H1 (cell line): ENCODE data around the gene SYNGR3. TPM values are rescaled to one million over a fixed set of nuclear protein-coding genes. Genes with fewer than 3 reads are reported as not detected.

Experiments used
- CTCF ChIA-PET: fragments of 300-600 bp; sonication (Branson Sonifier 250); formaldehyde crosslinking; loops from one replicate; lab custom pipeline; 2021; ENCODE audit not compliant: partially characterized antibody; lab: Charles Lee
- POLR2A ChIA-PET: fragments of 300-600 bp; sonication (Branson Sonifier 250); formaldehyde crosslinking; loops from one replicate; lab custom pipeline; 2021; ENCODE audit warnings: inconsistent platforms; ENCODE audit not compliant: partially characterized antibody; lab: Charles Lee
- DNase-seq, 2 experiments: peaks; one replicate each; pipeline versions ENCODE4 v3.0.0 to v3.0.0-alpha.2; 2010 to 2022; ENCODE audit warnings: low spot score in 2 of 2, low read depth in 1 of 2, mixed read lengths in 1 of 2
- FAIRE-seq: peaks from 2 replicates; lab custom pipeline; 2011; peaks lifted over from hg19 to GRCh38; lab: Jason Lieb, UNC
- H2AFZ ChIP-seq: 2 replicates; pipeline ENCODE4 v1.8.1; 2012; ENCODE audit warnings: low read length, inconsistent platforms
- H2AK5ac ChIP-seq: 2 replicates; pipeline ENCODE4 v1.6.1; 2013; ENCODE audit warnings: low read depth, low read length
- H2BK120ac ChIP-seq: replicated peaks from 2 replicates; pipeline ENCODE3; 2013; ENCODE audit warnings: low read depth, low read length, inconsistent platforms
- H2BK12ac ChIP-seq: 2 replicates; pipeline ENCODE4 v1.6.1; 2013; ENCODE audit warnings: low read depth, low read length
- H2BK15ac ChIP-seq: 2 replicates; pipeline ENCODE4 v1.6.1; 2013; ENCODE audit warnings: low read length
- H2BK20ac ChIP-seq: 2 replicates; pipeline ENCODE4 v1.6.1; 2013; ENCODE audit warnings: low read length
- H2BK5ac ChIP-seq: 2 replicates; pipeline ENCODE4 v1.6.1; 2013; ENCODE audit warnings: low read depth, low read length
- H3K14ac ChIP-seq: 2 replicates; pipeline ENCODE4 v1.6.1; 2013; ENCODE audit warnings: inconsistent platforms; ENCODE audit not compliant: insufficient read length
- H3K18ac ChIP-seq: 2 replicates; pipeline ENCODE4 v1.6.1; 2013; ENCODE audit warnings: low read length; ENCODE audit errors: extremely low read depth
- H3K23ac ChIP-seq: 2 replicates; pipeline ENCODE4 v1.6.1; 2013; ENCODE audit warnings: inconsistent platforms; ENCODE audit not compliant: insufficient read length
- H3K23me2 ChIP-seq: 2 replicates; pipeline ENCODE4 v1.6.1; 2013; ENCODE audit warnings: low read depth, low read length
- H3K27ac ChIP-seq: 2 replicates; pipeline ENCODE4 v1.6.1; 2011; ENCODE audit warnings: low read depth, low read length, inconsistent platforms
- H3K27me3 ChIP-seq, 4 experiments: replicated peaks in 1 of 4; 1 replicate in 1 of 4; 2 replicates in 3 of 4; pipeline versions ENCODE4 v1.6.1 to v1.8.1; 2011 to 2013; ENCODE audit warnings: low read length in 3 of 4, mild to moderate bottlenecking in 3 of 4, inconsistent platforms in 2 of 4, mixed read lengths in 2 of 4, moderate library complexity in 1 of 4; ENCODE audit not compliant: control insufficient read depth in 3 of 4, insufficient read depth in 3 of 4; ENCODE audit errors: extremely low read depth in 1 of 4
- H3K36me3 ChIP-seq, 4 experiments: 2 replicates each; pipeline versions ENCODE4 v1.6.1 to v1.8.1; 2011 to 2013; ENCODE audit warnings: mild to moderate bottlenecking in 4 of 4, low read length in 3 of 4, moderate library complexity in 2 of 4, control low read depth in 1 of 4, inconsistent platforms in 1 of 4; ENCODE audit not compliant: insufficient read depth in 4 of 4, control insufficient read depth in 2 of 4
- H3K4ac ChIP-seq: replicated peaks from 2 replicates; pipeline ENCODE3; 2013; ENCODE audit warnings: low read length, low read depth, mixed read lengths, inconsistent platforms; ENCODE audit not compliant: insufficient read length
- H3K4me1 ChIP-seq, 4 experiments: replicated peaks in 1 of 4; 1 replicate in 1 of 4; 2 replicates in 3 of 4; pipeline versions ENCODE4 v1.6.1 to v1.8.1; 2011 to 2013; ENCODE audit warnings: low read length in 3 of 4, inconsistent platforms in 2 of 4, mixed read lengths in 1 of 4; ENCODE audit not compliant: insufficient read depth in 4 of 4, control insufficient read depth in 3 of 4
- H3K4me2 ChIP-seq, 2 experiments: 2 replicates each; pipeline versions ENCODE4 v1.6.1 to v1.8.1; 2011 to 2013; ENCODE audit warnings: low read depth in 2 of 2, low read length in 2 of 2, control low read depth in 1 of 2, inconsistent platforms in 1 of 2, mild to moderate bottlenecking in 1 of 2; ENCODE audit not compliant: insufficient read depth in 1 of 2
- H3K4me3 ChIP-seq, 4 experiments: fragments of 200-600, 300-600 bp in 1 of 4; sonication (generic), shearing (Covaris generic), sonication (Bioruptor Twin) in 1 of 4; 2 replicates each; pipeline versions ENCODE4 v1.5.1 to v1.8.1; 2011 to 2016; ENCODE audit warnings: low read length in 4 of 4, low read depth in 3 of 4, control low read depth in 2 of 4, inconsistent platforms in 2 of 4, mild to moderate bottlenecking in 2 of 4, mixed read lengths in 1 of 4, moderate library complexity in 1 of 4; ENCODE audit not compliant: insufficient read depth in 2 of 4; ENCODE audit errors: extremely low read depth in 1 of 4
- H3K56ac ChIP-seq: replicated peaks from 2 replicates; pipeline ENCODE3; 2013; ENCODE audit warnings: low read depth, mild to moderate bottlenecking, mixed read lengths, low read length, inconsistent platforms; ENCODE audit not compliant: insufficient read length
- H3K79me1 ChIP-seq: 2 replicates; pipeline ENCODE4 v1.6.1; 2013; ENCODE audit warnings: low read depth, low read length, control low read depth
- H3K79me2 ChIP-seq, 2 experiments: 2 replicates each; pipeline versions ENCODE4 v1.6.1 to v1.8.1; 2012 to 2013; ENCODE audit warnings: low read length in 2 of 2, mild to moderate bottlenecking in 2 of 2, inconsistent platforms in 1 of 2; ENCODE audit not compliant: insufficient read depth in 2 of 2, control insufficient read depth in 1 of 2
- H3K9ac ChIP-seq, 4 experiments: replicated peaks in 1 of 4; 1 replicate in 1 of 4; 2 replicates in 3 of 4; pipeline versions ENCODE4 v1.6.1 to v1.8.1; 2011 to 2013; ENCODE audit warnings: low read depth in 3 of 4, low read length in 3 of 4, control low read depth in 2 of 4, mild to moderate bottlenecking in 2 of 4, moderate library complexity in 2 of 4, inconsistent platforms in 1 of 4; ENCODE audit errors: extremely low read depth in 1 of 4
- H3K9me3 ChIP-seq, 2 experiments: 2 replicates each; pipeline versions ENCODE4 v1.6.1 to v1.8.1; 2012 to 2013; ENCODE audit warnings: mild to moderate bottlenecking in 2 of 2, moderate library complexity in 2 of 2, control low read depth in 1 of 2, inconsistent platforms in 1 of 2, low read depth in 1 of 2, low read length in 1 of 2, mixed read lengths in 1 of 2; ENCODE audit not compliant: insufficient read depth in 2 of 2
- H4K20me1 ChIP-seq, 2 experiments: replicated peaks in 1 of 2; 2 replicates each; pipeline versions ENCODE3 to v1.8.1; 2011 to 2013; ENCODE audit warnings: inconsistent platforms in 2 of 2, low read length in 2 of 2, mild to moderate bottlenecking in 1 of 2; ENCODE audit not compliant: insufficient read depth in 2 of 2, control insufficient read depth in 1 of 2
- H4K5ac ChIP-seq: 2 replicates; pipeline ENCODE4 v1.6.1; 2013; ENCODE audit warnings: low read length, low read depth, mixed read lengths, inconsistent platforms; ENCODE audit not compliant: insufficient read length
- H4K8ac ChIP-seq: 2 replicates; pipeline ENCODE4 v1.8.0; 2013; ENCODE audit warnings: mild to moderate bottlenecking, moderate library complexity, low read length, inconsistent platforms; ENCODE audit not compliant: insufficient read depth; ENCODE audit errors: extremely low read depth
- H4K91ac ChIP-seq: replicated peaks from 2 replicates; pipeline ENCODE3; 2013; ENCODE audit warnings: low read length, mixed read lengths, inconsistent platforms; ENCODE audit not compliant: insufficient read length
- USF2 ChIP-seq: IDR thresholded peaks from 2 replicates; pipeline ENCODE4 v1.6.1; 2011; ENCODE audit warnings: low read length, improper control_type of control experiment
- WGBS, 2 experiments: shearing (Covaris generic) in 1 of 2; methylation state at CpG; one replicate each; pipeline versions ENCODE4 v1.1.6 to v1.1.7; 2013 to 2015; ENCODE audit warnings: low lambda C conversion rate in 2 of 2, mixed read lengths in 2 of 2, inconsistent platforms in 1 of 2, low coverage in 1 of 2, missing lambda C conversion rate in 1 of 2; ENCODE audit not compliant: insufficient replicate concordance in 2 of 2, insufficient coverage in 1 of 2, insufficient read length in 1 of 2; ENCODE audit errors: extremely low coverage in 1 of 2, missing lambda C conversion rate in 1 of 2; 5-methylcytosine and 5-hydroxymethylcytosine counted together
- polyA plus RNA-seq, 7 experiments: library from polyadenylated mRNA; depleted of rRNA in 3 of 7; stranded (reverse) in 5 of 7; unstranded in 2 of 7; fragments of >200 nt in 5 of 7; fragments of 200-250 nt in 2 of 7; gene quantifications; 1 replicate in 5 of 7; 2 replicates in 1 of 7; 4 replicates in 1 of 7; pipeline versions ENCODE4 v1.2.1 to v1.2.3, GENCODE V29; 2011 to 2013; ENCODE audit warnings: missing spikeins in 2 of 7, mixed read lengths in 2 of 7
- total RNA-seq: library from RNA; stranded (reverse); fragmentation: NEBNext Ultra II Directional; extraction: Animal tissue kit (Norgen Biotek cat#: 25700); gene quantifications from 2 replicates; pipeline ENCODE4 v1.2.1, GENCODE V29; 2021

Gene SYNGR3
- total and polyA plus RNA-seq, 2 of the 8 experiments (the other 6 are each of a cell fraction or from before 2014, with no cell fraction given), result 36.2 to 49.9 TPM

GRCh38 chr16:2015947-2016208, 26.1 kb downstream of the SYNGR3 start:
- no peak overlapping the region for H3K23ac ChIP-seq
- no peak for TF ChIP-seq USF2
- TF ChIP-seq, all 59 proteins: peak for 0
- H3K9me3 ChIP-seq, result no peaks in the 10 kb centered on the region
- no peak overlapping the region for H4K5ac ChIP-seq
- DNase-seq (no peak), FAIRE-seq (no peak)
- ChIA-PET POLR2A (interaction anchor here (0.9 to 1.3 kb wide), 4 partner anchors 11 to 137 kb away, joined by 3 to 7 read pairs (median 6); partner anchors contain the start of gene RPS2), CTCF (interaction anchor here (0.8 to 3.3 kb wide), 19 partner anchors 8 to 166 kb away, joined by 3 to 18 read pairs (median 5); partner anchors contain the start of gene PKD1)
- H3K4me3 ChIP-seq, result no peak overlapping the region
- H2AFZ ChIP-seq, result no peak overlapping the region
- WGBS, 2 experiments, result 94% methylated on average over 7 of the region's 7 CpGs; no CpG with 5 or more reads in 1 of the 2 experiments
- no peak overlapping the region for H3K56ac ChIP-seq
- H3K27ac ChIP-seq, result no peak overlapping the region
- H2BK5ac ChIP-seq, result no peak overlapping the region
- H2BK12ac ChIP-seq, result no peak overlapping the region
- no peaks in the 10 kb centered on the region for H3K79me1 ChIP-seq
- no peak overlapping the region for H2BK15ac ChIP-seq
- H3K79me2 ChIP-seq, result no peaks in the 10 kb centered on the region
- no peak overlapping the region for H3K14ac ChIP-seq
- no peak overlapping the region for H3K9ac ChIP-seq
- H3K18ac ChIP-seq, result no peak overlapping the region
- peaks cover 0 to 5% (median 0%) of the 10 kb centered on the region in 4 experiments; a peak in 1 of 8 replicates for H3K36me3 ChIP-seq
- no peak overlapping the region for H4K91ac ChIP-seq
- H2AK5ac ChIP-seq, result no peak overlapping the region
- no peaks in the 10 kb centered on the region for H4K20me1 ChIP-seq
- H3K4me1 ChIP-seq, result peaks cover 0 to 15% (median 2%) of the 10 kb centered on the region in 4 experiments; a peak in 4 of 7 replicates
- H2BK20ac ChIP-seq, result no peak overlapping the region
- H4K8ac ChIP-seq, result no peak overlapping the region
- no peak overlapping the region for H3K4ac ChIP-seq
- peaks cover 18 to 28% (median 22%) of the 10 kb centered on the region in 4 experiments for H3K27me3 ChIP-seq
- H3K23me2 ChIP-seq, result peaks cover 8% of the 10 kb centered on the region; the same call in 1 of the 2 replicates
- H3K4me2 ChIP-seq, result no peak overlapping the region
- no peak overlapping the region for H2BK120ac ChIP-seq
